Measurements from ENCODE around the gene CMTM7.

CMTM7 gene

DNA sequence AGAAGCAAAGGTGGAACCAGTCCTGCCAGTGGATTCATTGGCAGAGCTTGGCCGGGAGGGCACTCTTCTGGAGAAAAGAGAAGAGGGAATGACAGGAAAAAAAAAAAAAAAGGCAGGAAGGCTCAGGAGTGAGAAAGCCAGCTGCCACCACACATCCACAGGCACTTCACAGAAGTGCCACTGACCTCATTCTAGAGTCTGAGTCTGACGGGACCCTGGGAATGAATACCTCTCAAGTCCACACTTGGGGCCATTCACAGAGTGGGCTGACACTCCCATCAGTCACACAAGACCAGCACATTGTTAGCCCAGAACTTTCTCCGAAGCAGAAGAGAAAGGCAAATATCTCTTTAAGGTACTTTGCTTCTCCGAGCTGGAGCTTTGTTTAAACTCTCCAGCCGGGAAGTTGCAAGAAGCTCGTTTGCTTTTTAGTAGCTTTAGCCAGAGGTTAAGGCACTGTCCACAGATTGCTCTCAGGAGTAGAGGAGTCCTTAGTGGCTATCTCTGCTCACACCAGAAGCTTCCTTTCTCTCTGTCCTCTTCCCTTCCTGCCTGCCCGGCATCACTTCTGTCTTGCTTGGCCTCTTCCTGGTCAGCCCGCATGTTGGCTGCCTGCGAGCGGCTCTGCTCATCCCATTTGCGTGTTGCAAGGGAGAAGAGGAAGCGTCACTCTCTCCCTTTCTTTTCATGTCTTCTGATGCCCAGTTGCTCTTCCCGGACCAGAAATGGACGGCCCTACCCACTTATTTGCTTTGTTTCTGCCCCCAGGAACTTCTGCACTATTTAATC is 57.2 kb downstream of the CMTM7 start:
- peaks cover 11% of the 10 kb centered on the region for H3K4me1 ChIP-seq (ENCODE audit: control insufficient read depth, insufficient read depth, low read length)
- H3K4me3 ChIP-seq (ENCODE audit: low read depth, low read length) = no peak overlapping the region
- no peaks in the 10 kb centered on the region for H3K36me3 ChIP-seq (ENCODE audit: control insufficient read depth, insufficient read depth, low read length)
- H3K27me3 ChIP-seq (ENCODE audit: control insufficient read depth, insufficient read depth, low read length) = no peaks in the 10 kb centered on the region
- H3K9ac ChIP-seq (ENCODE audit: low read depth, low read length) = no peak overlapping the region
- no peaks in the 10 kb centered on the region for H3K9me3 ChIP-seq (ENCODE audit: control insufficient read depth, insufficient read depth, low read length)

GRCh38 chr3:32449691-32450090 is 58.0 kb downstream of the CMTM7 start:
- H3K4me3 ChIP-seq (ENCODE audit: low read depth, low read length) = no peak overlapping the region
- no peak overlapping the region for H3K9ac ChIP-seq (ENCODE audit: low read depth, low read length)
- peaks cover 11% of the 10 kb centered on the region for H3K4me1 ChIP-seq (ENCODE audit: control insufficient read depth, insufficient read depth, low read length)
- H3K9me3 ChIP-seq (ENCODE audit: control insufficient read depth, insufficient read depth, low read length) = no peaks in the 10 kb centered on the region
- no peaks in the 10 kb centered on the region for H3K36me3 ChIP-seq (ENCODE audit: control insufficient read depth, insufficient read depth, low read length)
- H3K27me3 ChIP-seq (ENCODE audit: control insufficient read depth, insufficient read depth, low read length) = no peaks in the 10 kb centered on the region

DNA sequence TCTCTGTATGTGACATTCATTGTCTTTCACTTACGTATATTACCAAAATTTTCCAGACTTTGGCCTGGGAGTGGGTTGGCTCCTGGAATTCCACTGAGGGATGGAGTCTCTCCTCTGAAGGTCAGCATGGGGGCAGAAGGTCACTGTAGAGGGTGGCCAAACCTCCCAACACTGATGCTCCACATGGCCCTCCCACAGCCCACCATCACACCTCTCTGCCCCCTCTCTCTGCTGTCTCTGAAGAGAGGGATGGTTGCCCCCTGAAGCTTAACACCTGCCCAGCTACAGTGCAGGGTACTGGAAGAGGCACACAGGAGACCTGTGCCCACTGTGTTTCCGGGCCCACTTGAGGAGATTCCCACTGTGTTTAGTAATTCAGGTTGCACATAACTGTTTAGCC is 58.8 kb downstream of the CMTM7 start:
- Histone ChIP-seq H3K4me1 (ENCODE audit: control insufficient read depth, insufficient read depth, low read length) (peaks cover 11% of the 10 kb centered on the region), H3K4me3 (ENCODE audit: low read depth, low read length) (no peak overlapping the region)

DNA sequence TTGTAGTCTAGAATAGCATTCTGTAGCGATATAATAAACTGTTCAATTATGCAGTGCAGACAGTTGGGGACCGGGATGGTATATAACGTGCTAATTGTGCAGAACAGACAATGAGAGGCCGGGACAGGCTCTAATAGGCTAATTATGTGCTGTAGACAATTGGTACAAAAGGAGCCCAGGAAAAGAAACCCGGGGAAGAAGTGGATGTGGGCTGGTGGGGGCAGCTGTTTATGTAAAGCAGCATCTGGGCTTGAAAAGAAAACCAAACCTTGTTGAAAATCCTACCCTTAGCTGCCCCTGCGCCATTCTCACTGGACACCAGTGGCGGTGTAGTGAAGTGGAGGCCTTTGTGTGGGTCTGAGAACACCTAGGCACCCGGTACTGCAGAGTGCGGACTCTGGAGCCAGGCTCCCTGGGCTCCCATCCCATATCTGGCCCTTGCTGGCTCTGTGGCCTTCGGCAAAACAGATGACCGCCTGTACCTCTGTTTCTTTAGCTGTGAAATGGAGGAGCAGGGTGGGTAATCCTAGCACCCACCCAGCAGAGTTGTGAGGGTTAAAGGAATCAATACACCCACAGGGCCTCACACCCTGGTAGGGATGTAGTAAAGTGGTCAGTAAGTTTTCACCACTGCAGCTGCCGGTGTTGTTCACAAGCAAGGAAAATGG is 59.5 kb downstream of the CMTM7 start:
- no peaks in the 10 kb centered on the region for H3K9me3 ChIP-seq (ENCODE audit: control insufficient read depth, insufficient read depth, low read length)
- H3K4me3 ChIP-seq (ENCODE audit: low read depth, low read length) = no peak overlapping the region
- H3K4me1 ChIP-seq (ENCODE audit: control insufficient read depth, insufficient read depth, low read length) = peaks cover 11% of the 10 kb centered on the region
- H3K27me3 ChIP-seq (ENCODE audit: control insufficient read depth, insufficient read depth, low read length) = no peaks in the 10 kb centered on the region
- H3K36me3 ChIP-seq (ENCODE audit: control insufficient read depth, insufficient read depth, low read length) = no peaks in the 10 kb centered on the region
- H3K9ac ChIP-seq (ENCODE audit: low read depth, low read length) = no peak overlapping the region

More for the DNA sequence above, 58.8 kb downstream of the CMTM7 start:
- Histone ChIP-seq H3K36me3 (ENCODE audit: control insufficient read depth, insufficient read depth, low read length) (no peaks in the 10 kb centered on the region), H3K9me3 (ENCODE audit: control insufficient read depth, insufficient read depth, low read length) (no peaks in the 10 kb centered on the region), H3K27me3 (ENCODE audit: control insufficient read depth, insufficient read depth, low read length) (no peaks in the 10 kb centered on the region), H3K9ac (ENCODE audit: low read depth, low read length) (no peak overlapping the region)

DNA sequence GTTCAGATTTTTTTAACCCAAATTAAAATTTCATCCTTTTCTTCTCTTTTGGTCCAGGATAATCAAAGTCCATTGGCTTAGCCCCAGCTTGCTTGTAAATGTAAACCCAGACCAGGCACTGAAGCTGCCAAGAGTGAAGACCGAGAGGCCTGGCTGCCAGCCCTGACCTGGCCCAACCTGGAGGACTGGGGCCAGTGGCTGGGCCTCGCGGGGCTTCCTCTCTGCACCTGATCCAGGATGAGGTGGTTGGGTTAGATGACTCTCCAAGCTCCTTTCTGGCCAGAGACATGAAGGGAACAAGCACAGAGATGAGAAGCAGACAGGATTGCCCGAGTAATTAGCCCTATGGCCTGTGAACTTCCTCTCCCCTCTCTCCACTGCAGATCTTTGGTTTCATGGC is 60.4 kb downstream of the CMTM7 start:
- H3K27me3 ChIP-seq (ENCODE audit: control insufficient read depth, insufficient read depth, low read length) = no peaks in the 10 kb centered on the region
- no peak overlapping the region for H3K4me3 ChIP-seq (ENCODE audit: low read depth, low read length)
- H3K9me3 ChIP-seq (ENCODE audit: control insufficient read depth, insufficient read depth, low read length) = no peaks in the 10 kb centered on the region
- peaks cover 11% of the 10 kb centered on the region for H3K4me1 ChIP-seq (ENCODE audit: control insufficient read depth, insufficient read depth, low read length)
- no peaks in the 10 kb centered on the region for H3K36me3 ChIP-seq (ENCODE audit: control insufficient read depth, insufficient read depth, low read length)
- no peak overlapping the region for H3K9ac ChIP-seq (ENCODE audit: low read depth, low read length)

DNA sequence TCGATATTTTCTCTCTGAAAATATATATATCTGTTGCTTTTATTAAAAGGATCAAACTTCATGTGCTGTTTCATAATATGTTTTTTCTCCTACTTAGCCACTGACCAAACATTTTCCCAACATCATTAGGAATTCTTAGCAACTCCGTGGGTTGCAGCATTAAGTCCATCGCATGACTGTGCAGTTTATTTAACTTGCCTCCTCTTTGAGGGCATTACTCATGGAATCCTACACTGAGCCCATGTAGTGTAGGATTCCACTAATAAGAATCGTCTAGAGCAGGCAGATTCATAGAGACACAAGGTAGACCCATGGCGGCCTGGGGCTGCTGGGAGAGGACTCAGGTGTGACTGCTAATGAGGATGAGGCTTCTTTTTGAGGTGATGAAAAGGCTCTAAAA is 61.7 kb downstream of the CMTM7 start:
- Histone ChIP-seq H3K4me3 (ENCODE audit: low read depth, low read length) (no peak overlapping the region), H3K9ac (ENCODE audit: low read depth, low read length) (no peak overlapping the region), H3K9me3 (ENCODE audit: control insufficient read depth, insufficient read depth, low read length) (no peaks in the 10 kb centered on the region), H3K27me3 (ENCODE audit: control insufficient read depth, insufficient read depth, low read length) (no peaks in the 10 kb centered on the region), H3K36me3 (ENCODE audit: control insufficient read depth, insufficient read depth, low read length) (no peaks in the 10 kb centered on the region), H3K4me1 (ENCODE audit: control insufficient read depth, insufficient read depth, low read length) (peaks cover 3% of the 10 kb centered on the region)

GRCh38 chr3:32454111-32454510 is 62.5 kb downstream of the CMTM7 start:
- no peaks in the 10 kb centered on the region for H3K36me3 ChIP-seq (ENCODE audit: control insufficient read depth, insufficient read depth, low read length)
- no peaks in the 10 kb centered on the region for H3K27me3 ChIP-seq (ENCODE audit: control insufficient read depth, insufficient read depth, low read length)
- peaks cover under 1% of the 10 kb centered on the region for H3K4me1 ChIP-seq (ENCODE audit: control insufficient read depth, insufficient read depth, low read length)
- no peak overlapping the region for H3K9ac ChIP-seq (ENCODE audit: low read depth, low read length)
- no peak overlapping the region for H3K4me3 ChIP-seq (ENCODE audit: low read depth, low read length)
- no peaks in the 10 kb centered on the region for H3K9me3 ChIP-seq (ENCODE audit: control insufficient read depth, insufficient read depth, low read length)

- H3K4me3 ChIP-seq (ENCODE audit: low read depth, low read length) = no peak overlapping the region
- no peak overlapping the region for H3K9ac ChIP-seq (ENCODE audit: low read depth, low read length)
- no peaks in the 10 kb centered on the region for H3K9me3 ChIP-seq (ENCODE audit: control insufficient read depth, insufficient read depth, low read length)
- no peaks in the 10 kb centered on the region for H3K36me3 ChIP-seq (ENCODE audit: control insufficient read depth, insufficient read depth, low read length)
- no peaks in the 10 kb centered on the region for H3K27me3 ChIP-seq (ENCODE audit: control insufficient read depth, insufficient read depth, low read length)
- H3K4me1 ChIP-seq (ENCODE audit: control insufficient read depth, insufficient read depth, low read length) = peaks cover 6% of the 10 kb centered on the region
These were observed 63.3 kb downstream of the CMTM7 start for GRCh38 chr3:32454731-32455608.

GRCh38 chr3:32455609-32456428 is 64.2 kb downstream of the CMTM7 start:
- Histone ChIP-seq H3K36me3 (ENCODE audit: control insufficient read depth, insufficient read depth, low read length) (no peaks in the 10 kb centered on the region), H3K9ac (ENCODE audit: low read depth, low read length) (no peak overlapping the region), H3K4me1 (ENCODE audit: control insufficient read depth, insufficient read depth, low read length) (peaks cover 12% of the 10 kb centered on the region), H3K9me3 (ENCODE audit: control insufficient read depth, insufficient read depth, low read length) (no peaks in the 10 kb centered on the region), H3K4me3 (ENCODE audit: low read depth, low read length) (no peak overlapping the region), H3K27me3 (ENCODE audit: control insufficient read depth, insufficient read depth, low read length) (no peaks in the 10 kb centered on the region)

DNA sequence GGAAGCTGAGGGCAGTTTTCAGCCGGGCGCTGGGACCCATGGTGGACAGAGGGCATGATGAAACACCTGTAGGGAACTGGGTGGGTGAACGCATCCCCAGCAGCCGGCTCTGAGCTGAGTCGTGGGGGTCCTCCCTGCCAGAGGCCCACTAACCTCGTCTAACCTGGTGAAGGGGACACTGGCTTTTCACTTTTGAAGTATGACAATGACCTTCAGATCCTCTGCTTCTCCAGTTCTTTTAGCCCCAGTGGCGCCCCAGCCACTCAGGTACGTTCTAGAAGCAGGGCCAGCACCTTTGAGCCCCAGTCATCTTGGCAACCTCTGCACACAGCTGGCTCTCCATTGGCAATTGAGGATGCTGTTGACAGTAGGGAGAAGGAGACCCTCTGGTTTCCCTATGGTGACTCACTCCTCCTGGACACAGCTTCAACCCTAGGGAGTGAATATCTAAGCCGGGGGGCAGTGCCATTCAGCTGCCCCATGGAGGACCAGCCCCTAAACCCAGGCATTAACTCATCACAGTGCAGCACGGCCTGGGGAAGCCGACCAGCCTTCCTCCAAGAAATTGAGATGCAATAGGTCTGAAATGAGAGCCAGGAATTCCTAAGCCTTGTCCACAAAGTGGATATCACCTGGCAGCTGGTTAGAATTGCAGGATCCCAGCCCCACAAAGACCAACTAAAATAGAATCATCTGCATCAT is 64.9 kb downstream of the CMTM7 start:
- no peak overlapping the region for H3K9ac ChIP-seq (ENCODE audit: low read depth, low read length)
- no peak overlapping the region for H3K4me3 ChIP-seq (ENCODE audit: low read depth, low read length)
- peaks cover 13% of the 10 kb centered on the region for H3K4me1 ChIP-seq (ENCODE audit: control insufficient read depth, insufficient read depth, low read length)
- no peaks in the 10 kb centered on the region for H3K27me3 ChIP-seq (ENCODE audit: control insufficient read depth, insufficient read depth, low read length)
- H3K36me3 ChIP-seq (ENCODE audit: control insufficient read depth, insufficient read depth, low read length) = no peaks in the 10 kb centered on the region
- no peaks in the 10 kb centered on the region for H3K9me3 ChIP-seq (ENCODE audit: control insufficient read depth, insufficient read depth, low read length)

All from iPS-15b (cell line).